ENCODE data around the gene MYO9A. TPM values are rescaled to one million over a fixed set of nuclear protein-coding genes. Genes with fewer than 3 reads are reported as not detected.

Gene MYO9A
- total RNA-seq, 1 donor from 2014 or later, result 27.5 TPM

- DNase-seq (ENCODE audit: missing footprints), result no peak
- intact Hi-C loops (cut with DNase I), result loop anchor here (10.0 kb wide), 1 partner anchor 693 kb away; the partner anchor contains the start of gene THSD4
- ATAC-seq, result no peak
These were observed 310.3 kb downstream of the MYO9A start for GRCh38 chr15:71807691-71808091.

- intact Hi-C loops (cut with DNase I), result loop anchor here (10.0 kb wide), 1 partner anchor 692 kb away; the partner anchor contains the start of gene THSD4
- ATAC-seq, result no peak
- DNase-seq (ENCODE audit: missing footprints), result no peak
These were observed 310.8 kb downstream of the MYO9A start for GRCh38 chr15:71807125-71807629.

- intact Hi-C loops (cut with DNase I), result loop anchor here (10.0 kb wide), 1 partner anchor 692 kb away; the partner anchor contains the start of gene THSD4
- DNase-seq (ENCODE audit: missing footprints) (no peak), ATAC-seq (no peak)
These were observed 311.5 kb downstream of the MYO9A start for GRCh38 chr15:71806452-71806931.

- intact Hi-C loops (cut with DNase I), result loop anchor here (5.0 to 10.0 kb wide), 2 partner anchors 690 to 913 kb away; partner anchors contain the start of genes LRRC49, THAP10 and THSD4
- DNase-seq (ENCODE audit: missing footprints), result no peak
- no peak for ATAC-seq
These were observed 313.1 kb downstream of the MYO9A start for GRCh38 chr15:71804695-71805470.

GRCh38 chr15:71804226-71804625 is 313.7 kb downstream of the MYO9A start:
- ATAC-seq, result no peak
- intact Hi-C loops (cut with DNase I), result loop anchor here (5.0 to 10.0 kb wide), 2 partner anchors 689 to 912 kb away; partner anchors contain the start of genes LRRC49, THAP10 and THSD4

GRCh38 chr15:71802770-71803169 is 315.2 kb downstream of the MYO9A start:
- DNase-seq (ENCODE audit: missing footprints), result no peak
- ATAC-seq, result no peak
- intact Hi-C loops (cut with DNase I), result loop anchor here (5.0 to 10.0 kb wide), 2 partner anchors 688 to 910 kb away; partner anchors contain the start of genes LRRC49, THAP10 and THSD4

More at GRCh38 chr15:71804226-71804625, 313.7 kb downstream of the MYO9A start:
- no peak for DNase-seq (ENCODE audit: missing footprints)

- DNase-seq (ENCODE audit: missing footprints), result no peak
- intact Hi-C loops (cut with DNase I), result loop anchor here (2.0 to 10.0 kb wide), 4 partner anchors 57 to 910 kb away; partner anchors contain the start of genes LRRC49, THAP10 and THSD4
- no peak for ATAC-seq
These were observed 315.9 kb downstream of the MYO9A start for GRCh38 chr15:71801935-71802655.

- intact Hi-C loops (cut with DNase I), result loop anchor here (2.0 to 10.0 kb wide), 4 partner anchors 56 to 909 kb away; partner anchors contain the start of genes LRRC49, THAP10 and THSD4
- ATAC-seq, result peak; percentile 77
- DNase-seq (ENCODE audit: missing footprints), result no peak
These were observed 316.9 kb downstream of the MYO9A start for GRCh38 chr15:71800835-71801745.

GRCh38 chr15:71800190-71800589 is 317.8 kb downstream of the MYO9A start:
- intact Hi-C loops (cut with DNase I), result loop anchor here (2.0 to 10.0 kb wide), 4 partner anchors 55 to 908 kb away; partner anchors contain the start of genes LRRC49, THAP10 and THSD4
- DNase-seq (ENCODE audit: missing footprints) (no peak), ATAC-seq (no peak)

- DNase-seq (ENCODE audit: missing footprints) (no peak), ATAC-seq (no peak)
- intact Hi-C loops (cut with DNase I), result no loop called here
These were observed 319.3 kb downstream of the MYO9A start for GRCh38 chr15:71798641-71799040.

GRCh38 chr15:71792521-71792920 is 325.4 kb downstream of the MYO9A start:
- no peak for ATAC-seq
- intact Hi-C loops (cut with DNase I), result no loop called here
- DNase-seq (ENCODE audit: missing footprints), result no peak

GRCh38 chr15:71791975-71792374 is 326.0 kb downstream of the MYO9A start:
- intact Hi-C loops (cut with DNase I), result no loop called here
- no peak for ATAC-seq

GRCh38 chr15:71790081-71790480 is 327.9 kb downstream of the MYO9A start:
- ATAC-seq (no peak), DNase-seq (ENCODE audit: missing footprints) (no peak)
- intact Hi-C loops (cut with DNase I), result no loop called here

More at GRCh38 chr15:71791975-71792374, 326.0 kb downstream of the MYO9A start:
- DNase-seq (ENCODE audit: missing footprints), result no peak

- intact Hi-C loops (cut with DNase I), result no loop called here
- DNase-seq (ENCODE audit: missing footprints) (no peak), ATAC-seq (no peak)
These were observed 328.3 kb downstream of the MYO9A start for GRCh38 chr15:71789616-71790015.

GRCh38 chr15:71788646-71789579 is 329.0 kb downstream of the MYO9A start:
- intact Hi-C loops (cut with DNase I), result no loop called here
- DNase-seq (ENCODE audit: missing footprints) (no peak), ATAC-seq (no peak)

- DNase-seq (ENCODE audit: missing footprints) (no peak), ATAC-seq (no peak)
- intact Hi-C loops (cut with DNase I), result no loop called here
These were observed 331.3 kb downstream of the MYO9A start for GRCh38 chr15:71786673-71787072.

GRCh38 chr15:71785996-71786395 is 332.0 kb downstream of the MYO9A start:
- ATAC-seq (no peak), DNase-seq (ENCODE audit: missing footprints) (no peak)
- intact Hi-C loops (cut with DNase I), result no loop called here

All from Right ventricle myocardium inferior (tissue), 1 donor.